GM12872 (cell line): Measurements from ENCODE around the gene TMEM181.

Experiments used
- TF ChIP-seq, protein P1 (sequence below): IDR thresholded peaks from 3 replicates; pipeline ENCODE4 v1.5.1; 2011; ENCODE audit warnings: low read depth, mild to moderate bottlenecking, low read length, moderate library complexity; ENCODE audit not compliant: insufficient read depth

The TMEM181 gene

DNA sequence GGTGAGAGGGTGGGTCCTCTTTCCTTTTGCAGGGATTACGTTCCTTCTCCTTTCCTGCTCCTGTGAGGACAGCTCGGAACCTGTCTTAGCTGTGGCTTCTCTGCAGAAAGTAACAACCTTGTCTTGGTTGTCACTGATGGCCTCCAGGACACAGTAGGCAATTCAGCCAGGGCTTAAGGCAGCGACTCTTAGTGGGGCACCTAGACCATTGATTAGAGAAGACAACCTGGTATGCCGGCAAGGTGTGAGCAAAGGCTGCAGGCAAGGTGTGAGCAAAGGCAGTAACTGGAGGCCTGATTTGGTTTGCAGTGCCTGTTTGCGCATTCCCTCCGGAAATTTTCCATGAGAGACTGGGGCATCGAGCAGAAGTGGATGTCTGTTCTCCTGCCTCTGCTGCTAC lies 47.0 kb downstream of the TMEM181 start:
- TF ChIP-seq, protein P1, sequence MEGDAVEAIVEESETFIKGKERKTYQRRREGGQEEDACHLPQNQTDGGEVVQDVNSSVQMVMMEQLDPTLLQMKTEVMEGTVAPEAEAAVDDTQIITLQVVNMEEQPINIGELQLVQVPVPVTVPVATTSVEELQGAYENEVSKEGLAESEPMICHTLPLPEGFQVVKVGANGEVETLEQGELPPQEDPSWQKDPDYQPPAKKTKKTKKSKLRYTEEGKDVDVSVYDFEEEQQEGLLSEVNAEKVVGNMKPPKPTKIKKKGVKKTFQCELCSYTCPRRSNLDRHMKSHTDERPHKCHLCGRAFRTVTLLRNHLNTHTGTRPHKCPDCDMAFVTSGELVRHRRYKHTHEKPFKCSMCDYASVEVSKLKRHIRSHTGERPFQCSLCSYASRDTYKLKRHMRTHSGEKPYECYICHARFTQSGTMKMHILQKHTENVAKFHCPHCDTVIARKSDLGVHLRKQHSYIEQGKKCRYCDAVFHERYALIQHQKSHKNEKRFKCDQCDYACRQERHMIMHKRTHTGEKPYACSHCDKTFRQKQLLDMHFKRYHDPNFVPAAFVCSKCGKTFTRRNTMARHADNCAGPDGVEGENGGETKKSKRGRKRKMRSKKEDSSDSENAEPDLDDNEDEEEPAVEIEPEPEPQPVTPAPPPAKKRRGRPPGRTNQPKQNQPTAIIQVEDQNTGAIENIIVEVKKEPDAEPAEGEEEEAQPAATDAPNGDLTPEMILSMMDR: no peak

DNA sequence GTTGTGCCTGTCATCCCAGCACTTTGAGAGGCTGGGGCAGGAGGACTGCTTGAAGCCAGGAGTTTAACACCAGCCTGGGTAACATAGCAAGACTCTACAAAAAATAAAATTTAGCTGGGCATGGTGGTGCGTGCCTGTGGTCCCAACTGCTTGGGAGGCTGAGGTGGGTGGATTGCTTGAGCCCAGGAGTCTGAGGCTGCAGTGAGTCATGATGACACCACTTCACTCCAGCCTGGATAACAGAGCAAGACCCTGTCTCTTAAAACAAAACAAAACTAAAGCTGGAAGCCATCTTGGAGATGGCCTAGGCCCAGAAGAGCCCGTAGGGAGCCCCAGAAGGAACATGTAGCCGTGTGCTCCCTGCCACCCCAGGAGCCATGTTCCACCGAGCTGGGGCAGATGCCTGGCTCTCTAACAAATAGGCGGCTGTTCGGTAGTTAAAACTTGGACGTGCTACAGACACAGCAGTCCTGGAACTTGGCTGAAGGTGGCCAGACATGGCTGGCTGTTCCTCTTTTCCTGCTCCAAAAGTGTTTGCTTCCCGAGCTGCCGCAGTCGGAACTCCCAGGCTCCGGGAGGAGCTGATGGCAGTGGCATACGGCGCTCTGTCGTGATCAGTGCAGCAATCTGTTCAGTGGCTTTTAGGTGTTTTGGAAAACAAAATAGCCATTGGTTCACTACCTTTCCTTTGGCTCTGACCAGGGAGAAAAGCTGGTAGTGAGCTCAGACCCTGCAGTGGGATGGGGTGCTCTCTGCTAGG lies 47.7 kb downstream of the TMEM181 start:
- TF ChIP-seq, protein P1: no peak

DNA sequence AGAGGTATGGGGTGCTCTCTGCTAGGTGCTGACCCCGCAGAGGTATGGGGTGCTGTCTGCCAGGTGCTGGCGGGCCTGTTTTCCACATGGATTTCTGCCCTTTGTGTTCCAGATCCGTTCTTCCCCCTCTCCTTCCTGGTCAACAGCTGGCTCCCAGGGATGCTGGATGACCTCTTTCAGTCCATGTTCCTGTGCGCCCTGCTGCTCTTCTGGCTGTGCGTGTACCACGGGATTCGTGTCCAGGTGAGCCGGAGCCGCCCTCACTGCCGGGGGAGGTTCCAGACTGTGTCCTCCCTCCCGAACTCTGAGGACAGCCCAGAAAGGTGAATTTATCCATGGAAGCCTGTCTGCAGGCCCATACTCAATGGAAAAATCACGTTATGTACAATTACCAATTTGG lies 48.3 kb downstream of the TMEM181 start:
- TF ChIP-seq, protein P1: no peak

DNA sequence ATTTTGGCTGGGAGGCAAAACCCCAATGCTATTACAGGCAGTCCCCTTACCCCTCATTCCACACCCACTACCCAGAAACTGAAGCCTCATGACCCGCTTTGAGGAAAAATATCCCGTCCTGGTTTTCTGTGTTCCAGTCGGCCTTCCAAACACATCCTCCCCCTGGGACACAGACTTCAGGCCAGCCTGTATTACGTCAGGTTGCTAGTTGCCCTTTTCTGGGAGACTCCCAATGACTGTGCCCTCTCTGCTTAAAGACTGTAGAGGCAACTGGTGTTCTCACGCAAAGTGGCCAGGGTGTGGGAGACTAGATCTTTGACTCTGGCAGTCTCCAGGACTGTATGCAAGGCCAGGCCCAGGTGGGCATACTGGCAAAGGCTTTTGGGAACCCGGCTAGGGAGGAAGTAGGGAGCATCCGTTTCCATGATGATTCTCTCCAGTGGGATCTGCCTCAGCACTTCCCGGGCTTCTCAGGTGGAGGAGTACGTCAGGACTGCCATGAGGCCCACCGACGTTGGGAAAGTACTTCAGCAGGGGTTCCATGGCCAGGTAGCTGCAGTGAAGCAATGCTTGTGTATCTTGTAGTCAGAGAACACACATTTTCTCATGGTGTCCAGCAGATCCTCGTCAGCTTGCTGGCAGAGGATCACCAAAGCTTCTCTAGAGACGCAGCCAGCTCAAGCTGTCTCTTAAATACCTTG lies 49.7 kb downstream of the TMEM181 start:
- TF ChIP-seq, protein P1: no peak

DNA sequence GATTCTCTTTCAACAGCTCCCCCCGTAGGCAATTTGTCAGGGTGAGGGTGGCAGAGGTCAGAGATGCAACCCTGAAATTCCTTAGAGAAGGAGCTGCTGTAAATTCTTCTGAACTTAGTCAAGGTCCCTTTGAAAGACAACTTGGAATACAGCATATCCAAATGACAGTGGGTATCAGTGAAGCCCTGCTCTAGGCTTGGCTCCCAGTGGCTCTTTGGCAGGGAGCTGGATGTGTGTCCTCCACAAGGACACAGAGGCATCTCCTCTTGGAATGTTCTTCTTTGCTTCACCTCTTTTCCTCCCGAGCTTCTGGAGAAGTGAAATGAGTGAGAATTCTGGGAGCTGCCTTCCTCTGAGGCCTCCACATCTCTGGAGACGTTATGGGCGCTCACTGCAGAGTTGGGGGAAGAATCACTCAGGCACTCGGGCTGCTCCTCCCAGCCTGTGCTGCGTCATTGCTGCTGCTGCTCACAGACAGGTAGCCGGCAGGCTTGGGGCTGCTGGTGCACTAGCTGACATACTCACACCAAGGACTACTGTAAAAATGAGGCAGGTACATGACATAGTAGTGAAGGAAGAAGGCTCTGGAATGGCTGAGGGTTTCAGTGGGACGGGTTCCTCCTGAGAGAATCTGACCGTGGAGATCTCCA lies 50.6 kb downstream of the TMEM181 start:
- TF ChIP-seq, protein P1: no peak

DNA sequence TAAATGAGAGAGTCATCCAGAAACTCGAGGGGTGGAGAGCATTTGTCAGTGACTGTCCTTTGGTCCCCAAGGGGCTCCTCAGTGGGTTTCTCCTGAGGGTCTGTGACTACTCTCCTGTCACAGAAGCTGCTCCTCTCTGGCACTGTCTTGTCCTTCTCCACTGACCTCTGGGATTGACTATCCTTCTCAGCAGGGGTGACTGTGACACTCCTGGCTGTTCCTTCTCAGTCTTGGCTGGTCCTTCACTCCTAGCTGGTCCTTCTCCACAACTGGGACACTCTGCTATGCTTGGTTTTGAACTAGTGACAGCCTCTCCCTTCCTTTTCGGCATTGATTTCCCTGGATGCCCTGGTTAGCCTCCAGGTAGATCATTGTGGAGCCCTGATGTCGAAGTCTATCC lies 51.1 kb downstream of the TMEM181 start:
- TF ChIP-seq, protein P1: no peak
